Trophoblast cell (in vitro differentiated cells and primary cell): ENCODE measurements around the gene NCL. TPM values are rescaled to one million over a fixed set of nuclear protein-coding genes. Genes with fewer than 3 reads are reported as not detected.
A peak's percentile ranks its signal among the peaks of the same experiment; 100 is the strongest.

Experiments used
- DNase-seq, 2 donors: peaks; one replicate each; pipeline ENCODE4 v3.0.0-alpha.2; 2016
- H2AFZ ChIP-seq: 2 replicates; pipeline ENCODE4 v1.6.1; 2013; ENCODE audit warnings: low read length, moderate library complexity, mild to moderate bottlenecking; ENCODE audit not compliant: insufficient read depth, poor library complexity
- H2AK5ac ChIP-seq: 2 replicates; pipeline ENCODE4 v1.6.1; 2013; ENCODE audit warnings: mild to moderate bottlenecking, low read length
- H2BK120ac ChIP-seq: 2 replicates; pipeline ENCODE4 v1.6.1; 2013; ENCODE audit warnings: low read length, mild to moderate bottlenecking, moderate library complexity; ENCODE audit not compliant: insufficient read depth, poor library complexity
- H2BK12ac ChIP-seq: 2 replicates; pipeline ENCODE4 v1.6.1; 2013; ENCODE audit warnings: mild to moderate bottlenecking, low read length, moderate library complexity
- H2BK5ac ChIP-seq: 2 replicates; pipeline ENCODE4 v1.6.1; 2013; ENCODE audit warnings: low read length, low read depth, moderate library complexity, mild to moderate bottlenecking; ENCODE audit not compliant: poor library complexity
- H3K14ac ChIP-seq: 2 replicates; pipeline ENCODE4 v1.6.1; 2013; ENCODE audit warnings: mild to moderate bottlenecking, low read length
- H3K18ac ChIP-seq: 2 replicates; pipeline ENCODE4 v1.6.1; 2013; ENCODE audit warnings: mild to moderate bottlenecking, low read length
- H3K23ac ChIP-seq: 2 replicates; pipeline ENCODE4 v1.6.1; 2013; ENCODE audit warnings: low read length
- H3K27ac ChIP-seq: 2 replicates; pipeline ENCODE4 v1.5.1; 2013; ENCODE audit warnings: low read depth, mild to moderate bottlenecking, inconsistent platforms, low read length, moderate library complexity
- H3K27me3 ChIP-seq: 2 replicates; pipeline ENCODE4 v1.6.1; 2013; ENCODE audit warnings: inconsistent platforms, mild to moderate bottlenecking, low read length, moderate library complexity; ENCODE audit not compliant: insufficient read depth
- H3K36me3 ChIP-seq, 2 experiments: 1 replicate in 1 of 2; 2 replicates in 1 of 2; pipeline ENCODE4 v1.6.1; 2013; ENCODE audit warnings: low read length in 2 of 2, mild to moderate bottlenecking in 2 of 2, moderate library complexity in 1 of 2; ENCODE audit not compliant: insufficient read depth in 2 of 2, control insufficient read depth in 1 of 2
- H3K4ac ChIP-seq: 2 replicates; pipeline ENCODE4 v1.6.1; 2013; ENCODE audit warnings: low read depth, mild to moderate bottlenecking, low read length, moderate library complexity
- H3K4me1 ChIP-seq, 2 experiments: 1 replicate in 1 of 2; 2 replicates in 1 of 2; pipeline ENCODE4 v1.6.1; 2013; ENCODE audit warnings: low read length in 2 of 2, mild to moderate bottlenecking in 2 of 2, moderate library complexity in 1 of 2; ENCODE audit not compliant: insufficient read depth in 2 of 2, control insufficient read depth in 1 of 2
- H3K4me2 ChIP-seq: 2 replicates; pipeline ENCODE4 v1.6.1; 2013; ENCODE audit warnings: inconsistent platforms, mild to moderate bottlenecking, low read length, moderate library complexity
- H3K4me3 ChIP-seq: 2 replicates; pipeline ENCODE4 v1.5.1; 2013; ENCODE audit warnings: mild to moderate bottlenecking, low read depth, low read length, inconsistent platforms
- H3K79me1 ChIP-seq: one replicate; pipeline ENCODE4 v1.6.1; 2013; ENCODE audit warnings: low read length
- H3K79me2 ChIP-seq: 2 replicates; pipeline ENCODE4 v1.6.1; 2013; ENCODE audit warnings: low read length, mild to moderate bottlenecking; ENCODE audit not compliant: control insufficient read depth, insufficient read depth, poor library complexity
- H3K9ac ChIP-seq: 2 replicates; pipeline ENCODE4 v1.6.1; 2013; ENCODE audit warnings: mild to moderate bottlenecking, low read length
- H3K9me3 ChIP-seq: 2 replicates; pipeline ENCODE4 v1.6.1; 2013; ENCODE audit warnings: low read depth, mild to moderate bottlenecking, control low read depth, inconsistent platforms, low read length; ENCODE audit not compliant: insufficient read depth
- H4K12ac ChIP-seq: 2 replicates; pipeline ENCODE4 v1.6.1; 2013; ENCODE audit warnings: low read depth, mild to moderate bottlenecking, low read length, moderate library complexity
- H4K8ac ChIP-seq: 2 replicates; pipeline ENCODE4 v1.6.1; 2013; ENCODE audit warnings: low read depth, mild to moderate bottlenecking, low read length, moderate library complexity
- H4K91ac ChIP-seq: one replicate; pipeline ENCODE4 v1.6.1; 2013; ENCODE audit warnings: low read depth, mild to moderate bottlenecking, low read length, moderate library complexity
- WGBS: extraction: QIAGEN DNeasy Blood & Tissue Kit; methylation state at CpG from one replicate; pipeline ENCODE4 v1.1.7; 2013; ENCODE audit warnings: missing lambda C conversion rate; ENCODE audit not compliant: insufficient read length, insufficient coverage; ENCODE audit errors: extremely low coverage; 5-methylcytosine and 5-hydroxymethylcytosine counted together
- polyA plus RNA-seq: library from polyadenylated mRNA; stranded (reverse); fragments of 200-250 nt; gene quantifications from 2 replicates; pipeline ENCODE4 v1.2.3, GENCODE V29; 2013

The NCL gene, protein sequence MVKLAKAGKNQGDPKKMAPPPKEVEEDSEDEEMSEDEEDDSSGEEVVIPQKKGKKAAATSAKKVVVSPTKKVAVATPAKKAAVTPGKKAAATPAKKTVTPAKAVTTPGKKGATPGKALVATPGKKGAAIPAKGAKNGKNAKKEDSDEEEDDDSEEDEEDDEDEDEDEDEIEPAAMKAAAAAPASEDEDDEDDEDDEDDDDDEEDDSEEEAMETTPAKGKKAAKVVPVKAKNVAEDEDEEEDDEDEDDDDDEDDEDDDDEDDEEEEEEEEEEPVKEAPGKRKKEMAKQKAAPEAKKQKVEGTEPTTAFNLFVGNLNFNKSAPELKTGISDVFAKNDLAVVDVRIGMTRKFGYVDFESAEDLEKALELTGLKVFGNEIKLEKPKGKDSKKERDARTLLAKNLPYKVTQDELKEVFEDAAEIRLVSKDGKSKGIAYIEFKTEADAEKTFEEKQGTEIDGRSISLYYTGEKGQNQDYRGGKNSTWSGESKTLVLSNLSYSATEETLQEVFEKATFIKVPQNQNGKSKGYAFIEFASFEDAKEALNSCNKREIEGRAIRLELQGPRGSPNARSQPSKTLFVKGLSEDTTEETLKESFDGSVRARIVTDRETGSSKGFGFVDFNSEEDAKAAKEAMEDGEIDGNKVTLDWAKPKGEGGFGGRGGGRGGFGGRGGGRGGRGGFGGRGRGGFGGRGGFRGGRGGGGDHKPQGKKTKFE
- polyA plus RNA-seq: 312 and 322 TPM in 2 replicates

- H3K27ac ChIP-seq: peak within 1 kb of the TSS; percentile 97
- H3K79me2 ChIP-seq: peaks cover 12% of the 10 kb centered on the region
- peak within 1 kb of the TSS; percentile 98 for H3K4ac ChIP-seq
- H2BK12ac ChIP-seq: no peak within 1 kb of the TSS
- H4K8ac ChIP-seq: peak within 1 kb of the TSS; percentile 93
- peak within 1 kb of the TSS; percentile 100 for H3K9ac ChIP-seq
- H3K4me1 ChIP-seq: peaks cover 4 to 6% of the 10 kb centered on the region in 2 experiments
- H4K12ac ChIP-seq: peak within 1 kb of the TSS; percentile 89
- peak within 1 kb of the TSS; percentile 86 for H4K91ac ChIP-seq
- H3K23ac ChIP-seq: no peak within 1 kb of the TSS
- H3K4me3 ChIP-seq: peak within 1 kb of the TSS; percentile 100
- H3K18ac ChIP-seq: peak within 1 kb of the TSS; percentile 87
- no peaks in the 10 kb centered on the region for H3K27me3 ChIP-seq
- peak within 1 kb of the TSS; percentile 49 for H2BK120ac ChIP-seq
- peaks cover 13% of the 10 kb centered on the region for H3K79me1 ChIP-seq
- peak within 1 kb of the TSS; percentile 93 for H3K14ac ChIP-seq
- no CpG with 5 or more reads among the region's 102 CpGs for WGBS
- H2AFZ ChIP-seq: peak within 1 kb of the TSS; percentile 68
- H3K4me2 ChIP-seq: peak within 1 kb of the TSS; percentile 88
- H3K9me3 ChIP-seq: no peaks in the 10 kb centered on the region
- peaks cover 14 to 29% of the 10 kb centered on the region in 2 experiments for H3K36me3 ChIP-seq
- peak; percentile 96 to 99 for DNase-seq
- peak within 1 kb of the TSS; percentile 71 for H2AK5ac ChIP-seq
- H2BK5ac ChIP-seq: peak within 1 kb of the TSS; percentile 90
Measured at GRCh38 chr2:231463698-231464575, at the start of gene NCL. Gene NCL, minus strand, starts transcription at chr2:231464484. Its CDS starts 131 bp downstream, at chr2:231464353.

DNA sequence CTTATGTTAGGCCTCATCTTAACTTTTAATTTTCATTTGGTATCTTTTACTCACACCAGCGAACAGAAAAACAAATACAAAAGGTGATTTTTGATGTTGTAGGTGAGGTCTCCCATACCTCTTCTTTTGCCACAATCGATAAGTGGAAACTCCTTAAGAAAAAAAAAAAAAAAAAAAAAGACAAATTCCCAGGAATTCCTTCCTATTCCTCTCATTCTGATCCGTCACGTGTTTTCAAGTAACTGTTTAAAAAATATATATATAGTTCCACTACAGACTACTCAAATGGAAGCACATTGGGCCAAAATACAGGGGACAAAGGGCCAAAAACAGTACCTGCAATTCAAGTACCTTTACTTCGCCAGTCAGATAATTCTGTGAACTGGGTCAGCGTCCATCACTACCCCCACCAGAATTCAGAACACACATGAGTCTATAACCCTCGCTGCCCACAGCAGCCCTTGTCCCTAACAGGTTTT lies 49.5 kb upstream of the NCL start:
- Histone ChIP-seq H3K18ac (peak overlapping the region; percentile 58), H4K91ac (peak overlapping the region; percentile 64), H3K9me3 (no peaks in the 10 kb centered on the region), H3K4me2 (peak overlapping the region; percentile 89), H2BK12ac (no peak overlapping the region), H4K8ac (peak overlapping the region; percentile 74), H3K36me3 (peaks cover 0 to 3% of the 10 kb centered on the region in 2 experiments), H2AK5ac (no peak overlapping the region), H2BK5ac (peak overlapping the region; percentile 52), H3K14ac (peak overlapping the region; percentile 54), H3K4me1 (peaks cover 3 to 6% of the 10 kb centered on the region in 2 experiments), H2BK120ac (peak overlapping the region; percentile 6), H3K4me3 (peak overlapping the region; percentile 78), H3K4ac (no peak overlapping the region), H3K23ac (no peak overlapping the region), H3K79me1 (peaks cover 5% of the 10 kb centered on the region), H4K12ac (peak overlapping the region; percentile 39), H3K79me2 (peaks cover 4% of the 10 kb centered on the region), H3K27me3 (no peaks in the 10 kb centered on the region), H3K9ac (peak overlapping the region; percentile 87), H2AFZ (peak overlapping the region; percentile 62), H3K27ac (peak overlapping the region; percentile 57)
- WGBS: no CpG with 5 or more reads among the region's 7 CpGs
- DNase-seq: no peak

GRCh38 chr2:231512222-231512621 lies 47.9 kb upstream of the NCL start:
- Histone ChIP-seq H3K36me3 (peaks cover 0 to 3% of the 10 kb centered on the region in 2 experiments), H3K4me1 (peaks cover 3 to 6% of the 10 kb centered on the region in 2 experiments), H3K4me2 (no peak overlapping the region), H2BK12ac (no peak overlapping the region), H3K79me2 (peaks cover 4% of the 10 kb centered on the region), H3K9ac (no peak overlapping the region), H4K91ac (no peak overlapping the region), H3K27ac (no peak overlapping the region), H3K4ac (no peak overlapping the region), H4K12ac (no peak overlapping the region), H2AFZ (no peak overlapping the region), H3K23ac (no peak overlapping the region), H3K14ac (no peak overlapping the region), H3K9me3 (no peaks in the 10 kb centered on the region), H3K27me3 (no peaks in the 10 kb centered on the region), H3K4me3 (no peak overlapping the region), H3K18ac (no peak overlapping the region), H2BK120ac (no peak overlapping the region), H4K8ac (no peak overlapping the region), H2BK5ac (no peak overlapping the region), H2AK5ac (no peak overlapping the region), H3K79me1 (peaks cover 5% of the 10 kb centered on the region)
- no peak for DNase-seq
- WGBS: no CpG with 5 or more reads among the region's 5 CpGs

DNA sequence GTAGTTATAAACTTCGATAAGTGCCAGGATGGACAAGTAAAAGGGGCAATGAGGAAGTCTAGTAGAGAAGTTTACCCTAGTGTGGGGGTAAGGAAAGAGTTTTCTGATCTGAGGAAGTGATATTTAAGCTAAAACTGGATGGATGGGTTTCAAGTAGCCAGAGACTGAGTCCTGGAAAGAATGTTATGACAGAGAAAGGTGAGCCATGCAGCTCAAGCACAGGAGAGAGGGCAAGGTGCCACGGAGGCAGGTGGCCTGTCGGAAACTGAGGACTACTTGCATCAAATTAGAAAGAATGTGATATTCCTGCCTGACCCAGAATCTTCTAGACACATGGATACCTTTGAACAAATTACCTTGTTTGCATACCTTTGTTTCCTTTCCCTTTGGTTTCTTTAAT lies 39.5 kb upstream of the NCL start:
- no peak overlapping the region for H2BK12ac ChIP-seq
- no peak overlapping the region for H3K4ac ChIP-seq
- no peak overlapping the region for H4K8ac ChIP-seq
- H2AK5ac ChIP-seq: no peak overlapping the region
- H3K18ac ChIP-seq: no peak overlapping the region
- H3K4me1 ChIP-seq: no peaks in the 10 kb centered on the region
- H2BK5ac ChIP-seq: no peak overlapping the region
- no peak for DNase-seq
- no peak overlapping the region for H4K12ac ChIP-seq
- H4K91ac ChIP-seq: no peak overlapping the region
- no peak overlapping the region for H3K4me2 ChIP-seq
- H2BK120ac ChIP-seq: no peak overlapping the region
- no peak overlapping the region for H3K14ac ChIP-seq
- H3K79me2 ChIP-seq: no peaks in the 10 kb centered on the region
- H3K23ac ChIP-seq: no peak overlapping the region
- H3K27me3 ChIP-seq: no peaks in the 10 kb centered on the region
- H3K9me3 ChIP-seq: no peaks in the 10 kb centered on the region
- WGBS: no CpG with 5 or more reads among the region's 3 CpGs
- no peaks in the 10 kb centered on the region for H3K79me1 ChIP-seq
- H3K27ac ChIP-seq: no peak overlapping the region
- H2AFZ ChIP-seq: no peak overlapping the region
- no peak overlapping the region for H3K9ac ChIP-seq
- H3K36me3 ChIP-seq: no peaks in the 10 kb centered on the region
- no peak overlapping the region for H3K4me3 ChIP-seq
